HepG2 (cell line): ENCODE measurements around the gene NEK11. TPM values are rescaled to one million over a fixed set of nuclear protein-coding genes. Genes with fewer than 3 reads are reported as not detected.

ENCODE experiments used
- ARNT ChIP-seq: fragments of 450-650 bp; IDR thresholded peaks from 2 replicates; pipeline ENCODE4 v1.6.1; 2017
- DPF2 ChIP-seq: sonication (generic); formaldehyde crosslinking; IDR thresholded peaks from 2 replicates; pipeline ENCODE4 v1.4.0; 2020; ENCODE audit warnings: mild to moderate bottlenecking, low read depth, missing genetic modification reagents, borderline replicate concordance
- GLMP ChIP-seq: sonication (generic); formaldehyde crosslinking; IDR thresholded peaks from 2 replicates; pipeline ENCODE4 v1.9.0; 2021; ENCODE audit warnings: missing genetic modification reagents, mild to moderate bottlenecking, borderline replicate concordance
- GTF3A ChIP-seq: sonication (generic); formaldehyde crosslinking; conservative IDR thresholded peaks from 2 replicates; pipeline ENCODE4 v1.4.0; 2020; ENCODE audit warnings: mild to moderate bottlenecking, missing genetic modification reagents
- JDP2 ChIP-seq: sonication (generic); formaldehyde crosslinking; IDR thresholded peaks from 2 replicates; pipeline ENCODE4 v1.8.1; 2022; ENCODE audit warnings: missing genetic modification reagents, borderline replicate concordance
- PRDM4 ChIP-seq: sonication (generic); formaldehyde crosslinking; IDR thresholded peaks from 2 replicates; pipeline ENCODE4 v1.9.0; 2021; ENCODE audit warnings: missing genetic modification reagents, borderline replicate concordance
- RORA ChIP-seq: sonication (generic); formaldehyde crosslinking; IDR thresholded peaks from 2 replicates; pipeline ENCODE4 v1.5.0; 2020; ENCODE audit warnings: mild to moderate bottlenecking, missing genetic modification reagents, moderate library complexity
- SSRP1 ChIP-seq: IDR thresholded peaks from 2 replicates; pipeline ENCODE4 v1.6.1; 2016; ENCODE audit warnings: control low read depth
- ZBTB38 ChIP-seq: sonication (generic); formaldehyde crosslinking; IDR thresholded peaks from 2 replicates; pipeline ENCODE4 v1.5.1; 2020; ENCODE audit warnings: mild to moderate bottlenecking, missing genetic modification reagents
- ZBTB4 ChIP-seq: sonication (generic); formaldehyde crosslinking; IDR thresholded peaks from 2 replicates; pipeline ENCODE4 v1.4.0; 2020; ENCODE audit warnings: missing genetic modification reagents, mild to moderate bottlenecking, borderline replicate concordance
- ZMYM2 ChIP-seq: sonication (generic); formaldehyde crosslinking; IDR thresholded peaks from 2 replicates; pipeline ENCODE4 v1.8.0; 2022; ENCODE audit warnings: mild to moderate bottlenecking, missing genetic modification reagents
- ZNF7 ChIP-seq: IDR thresholded peaks from 2 replicates; pipeline ENCODE4 v1.6.1; 2016; ENCODE audit warnings: missing biosample characterization, missing genetic modification reagents
- polyA plus RNA-seq, 8 experiments: library from polyadenylated mRNA; depleted of rRNA in 3 of 8; stranded (reverse) in 7 of 8; unstranded in 1 of 8; fragments of >200 nt; fragmentation: Illumina TruSeq in 4 of 8; extraction: Trizol in 4 of 8; gene quantifications; 2 replicates each; pipeline versions ENCODE4 v1.2.1 to v1.2.3, GENCODE V29; 2011 to 2016; ENCODE audit warnings: low read depth in 4 of 8, missing spikeins in 1 of 8, mixed read lengths in 1 of 8; ENCODE audit not compliant: insufficient read depth in 1 of 8
- total RNA-seq, 5 experiments: library from RNA; depleted of rRNA; stranded (reverse); fragments of >200 nt; fragmentation: Illumina TruSeq; extraction: Trizol; gene quantifications; 2 replicates each; pipeline ENCODE4 v1.2.3, GENCODE V29; 2016; ENCODE audit warnings: low read depth in 1 of 5
- TF ChIP-seq, protein P1 (sequence below): sonication (generic); formaldehyde crosslinking; IDR thresholded peaks from 2 replicates; pipeline ENCODE4 v1.4.0; 2020; ENCODE audit warnings: missing genetic modification reagents
- TF ChIP-seq, protein P2 (sequence below): sonication (generic); formaldehyde crosslinking; IDR thresholded peaks from 2 replicates; pipeline ENCODE4 v1.5.1; 2020; ENCODE audit warnings: mild to moderate bottlenecking, missing genetic modification reagents, borderline replicate concordance
- TF ChIP-seq, protein P3 (sequence below): sonication (generic); formaldehyde crosslinking; IDR thresholded peaks from 2 replicates; pipeline ENCODE4 v1.4.0; 2020; ENCODE audit warnings: missing genetic modification reagents

Gene NEK11
- total and polyA plus RNA-seq, 2 of the 13 experiments (the other 11 are each of a cell fraction or from before 2014, with no cell fraction given): 0.95 to 2.2 TPM

DNA sequence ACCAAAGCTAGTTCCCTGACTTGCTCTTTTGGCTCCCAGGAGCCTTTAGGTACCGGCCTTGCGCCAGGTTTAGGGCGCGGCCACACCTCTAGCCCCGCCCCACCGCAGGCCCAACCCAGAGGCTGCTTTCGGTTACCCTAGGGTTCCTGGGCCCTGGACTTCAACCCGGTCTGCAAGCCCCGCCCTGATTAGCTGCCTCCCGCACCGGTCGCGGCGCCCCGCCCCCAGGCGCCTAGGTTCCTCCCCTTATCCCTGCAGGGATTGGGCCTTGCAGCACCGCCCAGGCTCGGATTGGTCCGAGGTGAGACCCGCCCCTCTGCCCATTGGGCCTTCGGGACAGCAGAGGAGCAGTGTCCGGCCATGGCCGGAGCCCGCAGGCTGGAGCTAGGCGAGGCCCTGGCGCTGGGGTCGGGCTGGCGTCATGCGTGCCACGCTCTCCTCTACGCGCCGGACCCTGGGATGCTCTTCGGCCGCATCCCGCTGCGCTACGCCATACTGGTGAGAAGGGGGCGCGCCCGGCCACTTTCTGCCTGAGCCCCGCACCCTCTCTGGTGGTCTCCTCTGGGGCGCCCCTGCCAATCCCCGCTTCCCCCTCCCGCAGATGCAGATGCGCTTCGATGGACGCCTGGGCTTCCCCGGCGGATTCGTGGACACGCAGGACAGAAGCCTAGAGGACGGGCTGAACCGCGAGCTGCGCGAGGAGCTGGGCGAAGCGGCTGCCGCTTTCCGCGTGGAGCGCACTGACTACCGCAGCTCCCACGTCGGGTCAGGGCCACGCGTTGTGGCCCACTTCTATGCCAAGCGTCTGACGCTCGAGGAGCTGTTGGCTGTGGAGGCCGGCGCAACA lies 355.0 kb downstream of the NEK11 start, which contains the start of gene NUDT16 (continued):
- TF ChIP-seq GTF3A (CRISPR knock-in tag) (no peak), SSRP1 (CRISPR knock-in tag) (no peak), ZBTB38 (CRISPR knock-in tag) (peak; percentile 15; the same call in 1 of the 2 replicates), ZBTB4 (CRISPR knock-in tag) (peak; percentile 50; the same call in 1 of the 2 replicates), ZMYM2 (CRISPR knock-in tag) (0 out of 2 replicates have a peak, but pooled peaks have one; percentile 41), PRDM4 (no peak), GLMP (CRISPR knock-in tag) (0 out of 2 replicates have a peak, but pooled peaks have one; percentile 26), JDP2 (CRISPR knock-in tag) (no peak), ARNT (no peak), RORA (no peak), DPF2 (CRISPR knock-in tag) (0 out of 2 replicates have a peak, but pooled peaks have one; percentile 17), ZNF7 (CRISPR knock-in tag) (no peak)
- TF ChIP-seq, protein P1, sequence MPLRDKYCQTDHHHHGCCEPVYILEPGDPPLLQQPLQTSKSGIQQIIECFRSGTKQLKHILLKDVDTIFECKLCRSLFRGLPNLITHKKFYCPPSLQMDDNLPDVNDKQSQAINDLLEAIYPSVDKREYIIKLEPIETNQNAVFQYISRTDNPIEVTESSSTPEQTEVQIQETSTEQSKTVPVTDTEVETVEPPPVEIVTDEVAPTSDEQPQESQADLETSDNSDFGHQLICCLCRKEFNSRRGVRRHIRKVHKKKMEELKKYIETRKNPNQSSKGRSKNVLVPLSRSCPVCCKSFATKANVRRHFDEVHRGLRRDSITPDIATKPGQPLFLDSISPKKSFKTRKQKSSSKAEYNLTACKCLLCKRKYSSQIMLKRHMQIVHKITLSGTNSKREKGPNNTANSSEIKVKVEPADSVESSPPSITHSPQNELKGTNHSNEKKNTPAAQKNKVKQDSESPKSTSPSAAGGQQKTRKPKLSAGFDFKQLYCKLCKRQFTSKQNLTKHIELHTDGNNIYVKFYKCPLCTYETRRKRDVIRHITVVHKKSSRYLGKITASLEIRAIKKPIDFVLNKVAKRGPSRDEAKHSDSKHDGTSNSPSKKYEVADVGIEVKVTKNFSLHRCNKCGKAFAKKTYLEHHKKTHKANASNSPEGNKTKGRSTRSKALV (CRISPR knock-in tag): peak; percentile 82; the same call in 1 of the 2 replicates
- TF ChIP-seq, protein P2, sequence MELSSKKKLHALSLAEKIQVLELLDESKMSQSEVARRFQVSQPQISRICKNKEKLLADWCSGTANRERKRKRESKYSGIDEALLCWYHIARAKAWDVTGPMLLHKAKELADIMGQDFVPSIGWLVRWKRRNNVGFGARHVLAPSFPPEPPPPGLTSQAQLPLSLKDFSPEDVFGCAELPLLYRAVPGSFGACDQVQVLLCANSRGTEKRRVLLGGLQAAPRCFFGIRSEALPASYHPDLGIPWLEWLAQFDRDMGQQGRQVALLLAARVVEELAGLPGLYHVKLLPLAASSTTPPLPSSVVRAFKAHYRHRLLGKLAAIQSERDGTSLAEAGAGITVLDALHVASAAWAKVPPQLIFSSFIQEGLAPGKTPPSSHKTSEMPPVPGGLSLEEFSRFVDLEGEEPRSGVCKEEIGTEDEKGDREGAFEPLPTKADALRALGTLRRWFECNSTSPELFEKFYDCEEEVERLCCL (CRISPR knock-in tag): 0 out of 2 replicates have a peak, but pooled peaks have one; percentile 14
- TF ChIP-seq, protein P3, sequence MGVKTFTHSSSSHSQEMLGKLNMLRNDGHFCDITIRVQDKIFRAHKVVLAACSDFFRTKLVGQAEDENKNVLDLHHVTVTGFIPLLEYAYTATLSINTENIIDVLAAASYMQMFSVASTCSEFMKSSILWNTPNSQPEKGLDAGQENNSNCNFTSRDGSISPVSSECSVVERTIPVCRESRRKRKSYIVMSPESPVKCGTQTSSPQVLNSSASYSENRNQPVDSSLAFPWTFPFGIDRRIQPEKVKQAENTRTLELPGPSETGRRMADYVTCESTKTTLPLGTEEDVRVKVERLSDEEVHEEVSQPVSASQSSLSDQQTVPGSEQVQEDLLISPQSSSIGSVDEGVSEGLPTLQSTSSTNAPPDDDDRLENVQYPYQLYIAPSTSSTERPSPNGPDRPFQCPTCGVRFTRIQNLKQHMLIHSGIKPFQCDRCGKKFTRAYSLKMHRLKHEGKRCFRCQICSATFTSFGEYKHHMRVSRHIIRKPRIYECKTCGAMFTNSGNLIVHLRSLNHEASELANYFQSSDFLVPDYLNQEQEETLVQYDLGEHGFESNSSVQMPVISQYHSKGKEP (CRISPR knock-in tag): peak; percentile 53; the same call in 1 of the 2 replicates
